Measurements from ENCODE around the gene FAM90A26.
"Not testable (repeated sequence)": the region's sequence is repeated elsewhere in the genome, so short reads cannot be mapped to it uniquely, and the experiment has no call there.

Gene FAM90A26

DNA sequence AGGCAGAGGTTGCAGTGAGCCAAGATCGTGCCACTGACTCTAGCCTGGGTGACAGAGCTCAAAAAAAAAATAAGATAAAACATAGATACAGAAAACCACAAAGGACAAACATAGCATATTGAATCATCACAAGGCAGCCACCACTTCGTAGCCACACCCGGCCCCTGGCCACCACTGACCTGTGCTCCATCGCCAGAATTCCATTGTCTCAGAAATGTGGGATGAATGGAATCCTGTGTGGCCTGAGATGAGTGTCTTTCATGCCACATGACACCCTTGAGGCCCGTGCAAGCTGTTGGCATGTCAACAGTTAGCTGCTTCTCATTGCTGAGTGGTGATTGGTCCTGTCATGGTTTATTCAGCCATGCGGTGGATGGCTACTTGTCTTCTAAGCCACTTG is 10.2 kb upstream of the FAM90A26 start:
- not testable (repeated sequence) for DNase-seq

DNA sequence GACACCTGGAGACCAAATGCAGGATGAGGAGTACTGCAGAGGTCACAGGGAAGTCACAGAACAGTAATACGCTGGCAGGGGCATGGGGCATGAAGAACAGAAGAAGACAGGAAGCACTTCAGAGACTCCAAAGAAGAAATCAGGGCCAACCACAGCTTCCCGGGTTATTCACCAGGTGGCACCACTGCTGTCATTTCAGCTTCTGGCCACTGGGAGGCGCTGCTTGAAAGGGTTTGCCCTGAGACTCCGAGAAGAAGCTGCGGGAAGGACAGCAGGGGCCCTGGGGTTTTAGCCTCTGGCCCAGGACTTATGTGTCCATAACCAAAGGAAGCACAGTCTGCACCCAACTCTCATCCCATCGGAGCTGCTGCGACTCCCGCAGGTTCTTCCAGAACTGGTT is 4.2 kb upstream of the FAM90A26 start:
- DNase-seq, result not testable (repeated sequence)

DNA sequence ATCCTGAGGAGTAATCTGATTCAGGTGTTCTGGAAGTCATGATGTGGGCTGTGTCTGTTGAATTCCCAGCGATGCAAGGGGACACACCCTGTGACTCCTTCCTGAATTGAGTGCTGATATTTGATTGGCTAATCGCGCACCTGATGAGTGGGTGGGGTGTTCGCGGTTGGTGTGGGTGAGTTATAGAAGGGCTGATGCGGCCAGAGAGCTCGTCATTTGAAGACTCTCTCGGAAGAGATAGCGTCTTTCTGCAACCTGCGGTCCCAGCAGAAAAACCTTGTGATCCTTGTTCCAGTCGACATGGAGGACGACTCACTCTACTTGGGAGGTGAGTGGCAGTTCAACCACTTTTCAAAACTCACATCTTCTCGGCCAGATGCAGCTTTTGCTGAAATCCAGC is 40.1 kb downstream of the FAM90A26 start, which contains the start of gene USP17L10:
Gene USP17L10 (plus strand): TSS at position 301 of the 400 bp plus-strand sequence. CDS start 0 bp downstream, at position 301.
- not testable (repeated sequence) for DNase-seq

DNA sequence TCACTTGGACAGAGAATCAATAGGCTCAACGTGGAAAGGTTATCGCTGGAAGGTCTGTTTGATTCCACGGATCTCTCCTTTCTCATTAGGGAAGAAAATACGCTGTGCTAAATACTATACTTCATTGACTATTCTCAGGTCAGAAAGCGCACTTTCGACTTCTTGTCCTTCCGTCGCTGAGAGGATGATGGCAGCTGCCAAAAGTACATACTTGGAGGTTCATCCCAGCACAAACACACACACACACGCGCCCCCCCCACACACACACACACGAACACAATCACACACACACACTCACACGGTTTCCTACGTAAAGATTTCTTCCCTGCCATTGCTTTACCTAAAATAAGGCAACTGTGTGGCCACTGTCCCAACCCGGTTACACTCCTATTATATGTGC is 44.5 kb downstream of the FAM90A26 start:
- DNase-seq, result not testable (repeated sequence)

DNA sequence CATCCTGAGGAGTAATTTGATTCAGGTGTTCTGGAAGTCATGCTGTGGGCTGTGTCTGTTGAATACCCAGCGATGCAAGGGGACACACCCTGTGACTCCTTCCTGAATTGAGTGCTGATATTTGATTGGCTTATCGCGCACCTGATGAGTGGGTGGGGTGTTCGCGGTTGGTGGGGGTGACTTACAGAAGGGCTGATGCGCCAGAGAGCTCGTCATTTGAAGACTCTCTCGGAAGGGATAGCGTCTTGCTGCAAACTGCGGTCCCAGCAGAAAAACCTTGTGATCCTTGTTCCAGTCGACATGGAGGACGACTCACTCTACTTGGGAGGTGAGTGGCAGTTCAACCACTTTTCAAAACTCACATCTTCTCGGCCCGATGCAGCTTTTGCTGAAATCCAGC is 44.9 kb downstream of the FAM90A26 start, which contains the start of gene USP17L11:
Gene USP17L11 (plus strand): TSS at position 301 of the 400 bp plus-strand sequence. CDS start 0 bp downstream, at position 301.
- DNase-seq, result not testable (repeated sequence)

DNA sequence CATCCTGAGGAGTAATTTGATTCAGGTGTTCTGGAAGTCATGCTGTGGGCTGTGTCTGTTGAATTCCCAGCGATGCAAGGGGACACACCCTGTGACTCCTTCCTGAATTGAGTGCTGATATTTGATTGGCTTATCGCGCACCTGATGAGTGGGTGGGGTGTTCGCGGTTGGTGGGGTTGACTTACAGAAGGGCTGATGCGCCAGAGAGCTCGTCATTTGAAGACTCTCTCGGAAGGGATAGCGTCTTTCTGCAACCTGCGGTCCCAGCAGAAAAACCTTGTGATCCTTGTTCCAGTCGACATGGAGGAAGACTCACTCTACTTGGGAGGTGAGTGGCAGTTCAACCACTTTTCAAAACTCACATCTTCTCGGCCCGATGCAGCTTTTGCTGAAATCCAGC is 49.6 kb downstream of the FAM90A26 start, which contains the start of gene USP17L12:
Gene USP17L12 (plus strand): TSS at position 301 of the 400 bp plus-strand sequence. CDS start 0 bp downstream, at position 301.
- not testable (repeated sequence) for DNase-seq

DNA sequence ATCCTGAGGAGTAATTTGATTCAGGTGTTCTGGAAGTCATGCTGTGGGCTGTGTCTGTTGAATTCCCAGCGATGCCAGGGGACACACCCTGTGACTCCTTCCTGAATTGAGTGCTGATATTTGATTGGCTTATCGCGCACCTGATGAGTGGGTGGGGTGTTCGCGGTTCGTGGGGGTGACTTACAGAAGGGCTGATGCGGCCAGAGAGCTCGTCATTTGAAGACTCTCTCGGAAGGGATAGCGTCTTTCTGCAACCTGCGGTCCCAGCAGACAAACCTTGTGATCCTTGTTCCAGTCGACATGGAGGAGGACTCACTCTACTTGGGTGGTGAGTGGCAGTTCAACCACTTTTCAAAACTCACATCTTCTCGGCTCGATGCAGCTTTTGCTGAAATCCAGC is 54.4 kb downstream of the FAM90A26 start, which contains the start of gene USP17L13:
Gene USP17L13 (plus strand): TSS at position 301 of the 400 bp plus-strand sequence. CDS start 0 bp downstream, at position 301.
- DNase-seq, result not testable (repeated sequence)

Measured in fibroblast of skin of abdomen (primary cell).